Activated CD4-positive, alpha-beta T cell treated with anti-CD3 and anti-CD28 coated beads for 48 hours (primary cell): ENCODE measurements around the gene ZSCAN20.

ENCODE experiments used
- DNase-seq: peaks from one replicate; pipeline ENCODE4 v3.0.0-alpha.2; 2020

Gene ZSCAN20

DNA sequence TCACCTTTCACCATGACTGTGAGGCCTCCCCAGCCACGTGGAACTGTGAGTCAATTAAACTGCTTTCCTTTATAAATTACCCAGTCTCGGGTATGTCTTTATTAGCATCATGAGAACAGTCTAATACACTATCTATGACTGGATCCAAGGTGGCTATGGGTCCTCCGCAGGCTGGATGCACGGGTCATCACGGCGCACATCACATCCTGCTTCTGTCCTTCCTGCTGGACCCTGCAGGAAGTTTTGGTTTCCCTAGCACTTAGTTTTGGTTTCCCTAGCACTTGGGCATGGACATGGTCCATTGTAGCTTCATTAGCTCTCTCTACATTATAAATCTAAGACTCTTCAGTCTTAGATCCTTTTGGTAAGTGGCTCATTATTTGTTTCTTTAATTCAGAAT lies 27.3 kb upstream of the ZSCAN20 start:
- DNase-seq: no peak

DNA sequence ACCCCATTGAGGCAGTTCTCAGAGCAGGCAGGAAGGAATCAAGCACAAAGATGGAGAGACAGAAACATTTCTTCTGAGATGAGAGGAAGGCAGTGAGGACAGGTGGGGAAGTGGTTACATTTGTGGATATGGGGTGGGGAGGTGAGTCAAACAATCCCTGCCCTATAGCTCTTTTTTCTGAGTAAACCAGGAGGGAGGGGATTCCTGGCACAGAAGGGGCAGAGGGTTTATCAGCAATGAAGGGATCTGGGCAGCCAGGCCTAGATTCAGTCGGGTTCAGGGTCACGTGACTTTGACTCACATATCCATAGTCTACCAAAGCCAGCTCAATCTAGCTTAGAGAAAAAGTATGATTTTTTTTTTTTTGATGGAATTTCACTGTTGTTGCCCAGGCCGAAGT lies 25.9 kb upstream of the ZSCAN20 start:
- no peak for DNase-seq

DNA sequence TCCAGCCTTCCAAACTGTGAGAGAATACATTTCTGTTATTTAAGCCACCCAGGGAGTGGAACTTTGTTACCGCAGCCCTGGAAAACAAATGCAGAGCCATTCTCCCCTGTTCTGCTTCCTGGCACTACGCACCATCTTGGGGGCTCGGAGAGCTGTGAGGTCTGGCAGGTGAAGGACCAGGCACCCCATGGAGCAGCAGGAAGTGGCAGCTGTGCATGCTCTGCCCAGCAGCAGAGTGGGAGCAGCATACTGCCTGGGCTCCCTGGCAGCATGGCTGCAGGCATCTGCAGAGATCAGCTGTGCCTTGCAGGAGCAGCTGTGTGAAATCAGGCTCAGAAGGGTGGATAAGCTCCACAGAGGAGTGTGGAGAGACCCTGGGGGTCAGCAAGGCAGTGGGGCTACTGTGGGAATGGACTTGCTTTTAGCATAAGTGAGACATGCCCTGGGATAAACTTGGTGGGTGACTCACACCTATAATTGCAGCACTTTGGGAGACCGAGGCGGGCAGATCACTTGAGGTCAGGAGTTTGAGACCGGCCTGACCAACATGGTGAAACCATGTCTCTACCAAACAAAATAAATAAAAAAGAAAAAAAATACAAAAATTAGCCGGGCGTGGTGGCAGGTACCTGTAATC lies 17.7 kb upstream of the ZSCAN20 start:
- DNase-seq: no peak

DNA sequence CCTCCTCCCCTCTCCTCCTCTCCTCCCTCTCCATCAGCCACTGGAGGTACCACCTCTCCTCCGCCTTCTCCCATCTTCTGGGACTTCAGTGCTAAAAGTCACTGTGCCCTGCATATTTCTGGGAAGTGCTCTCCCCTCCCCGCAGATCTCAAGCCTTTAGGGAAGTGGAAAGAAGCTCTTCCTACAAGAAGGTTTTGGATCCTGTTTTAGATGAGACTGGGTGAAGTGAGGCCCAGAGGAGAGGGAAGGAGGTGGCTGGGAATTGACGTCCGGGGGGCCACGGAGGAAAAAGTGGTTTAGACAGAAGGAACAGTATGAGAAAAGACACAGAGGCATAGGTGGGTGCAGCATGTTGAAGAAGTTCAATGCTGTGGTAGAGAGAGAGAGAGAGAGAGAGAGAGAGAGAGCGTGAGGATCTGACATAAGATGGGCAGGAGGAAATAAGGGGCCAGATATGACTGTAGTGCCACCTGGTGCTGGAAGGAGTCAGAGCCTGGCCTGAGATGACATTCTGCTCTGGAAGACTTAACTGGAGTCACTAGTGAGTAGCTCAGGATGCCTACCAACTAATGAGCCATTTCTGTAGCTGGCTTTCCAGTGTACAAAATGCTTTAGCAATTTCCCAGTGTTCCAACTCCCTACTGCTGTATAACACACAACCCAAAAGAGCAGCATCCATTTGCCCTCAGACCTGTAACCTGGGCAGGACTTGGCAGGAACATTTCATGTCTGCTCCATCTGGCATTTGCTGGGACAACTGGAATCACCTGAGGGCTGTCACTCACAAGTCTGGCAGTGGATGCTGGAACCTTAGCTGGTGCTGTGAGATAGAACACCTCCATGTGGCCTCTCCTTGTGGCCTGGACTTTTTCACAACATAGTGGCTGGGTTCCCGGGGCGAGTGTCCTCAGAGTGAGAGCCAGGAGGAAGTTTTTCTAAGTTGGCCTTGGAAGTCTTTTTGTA lies 16.6 kb upstream of the ZSCAN20 start:
- DNase-seq: peak; percentile 48

DNA sequence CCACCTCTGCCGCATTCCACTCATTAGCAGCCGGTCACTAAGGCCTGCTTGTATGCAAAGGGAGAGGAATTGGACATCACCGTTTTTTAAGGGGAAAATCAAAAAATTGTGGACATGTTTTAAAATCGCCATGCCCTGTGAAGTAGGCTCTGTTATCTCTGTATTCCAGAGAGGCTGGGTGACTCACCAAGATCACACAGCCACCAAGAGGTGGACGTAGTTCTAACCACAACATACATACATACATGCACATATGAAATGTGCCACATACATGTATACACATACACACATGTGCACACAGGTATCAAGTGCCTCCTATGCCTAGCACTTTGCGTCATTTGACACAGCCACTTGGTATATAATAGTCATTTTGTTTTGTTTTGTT lies 16.0 kb upstream of the ZSCAN20 start:
- no peak for DNase-seq

DNA sequence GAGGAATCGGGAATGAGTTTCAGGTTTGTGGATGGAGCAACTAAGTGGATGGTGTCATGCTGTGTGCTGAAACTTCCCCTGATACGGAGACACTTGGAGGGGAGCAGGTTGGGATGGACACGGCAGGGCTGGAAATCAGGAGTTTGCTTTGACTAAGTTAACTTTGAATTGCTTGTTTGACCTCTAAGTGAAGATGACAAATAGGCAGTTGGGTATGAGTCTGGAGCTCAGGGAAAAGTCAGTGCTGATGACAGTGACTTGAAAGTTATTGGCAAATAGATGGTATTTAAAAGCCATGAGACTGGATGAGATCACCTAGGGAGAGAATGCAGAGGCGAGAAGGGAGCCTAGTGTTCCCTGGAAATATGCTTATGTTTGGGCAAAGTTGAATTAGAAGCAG lies 12.8 kb upstream of the ZSCAN20 start:
- DNase-seq: no peak

DNA sequence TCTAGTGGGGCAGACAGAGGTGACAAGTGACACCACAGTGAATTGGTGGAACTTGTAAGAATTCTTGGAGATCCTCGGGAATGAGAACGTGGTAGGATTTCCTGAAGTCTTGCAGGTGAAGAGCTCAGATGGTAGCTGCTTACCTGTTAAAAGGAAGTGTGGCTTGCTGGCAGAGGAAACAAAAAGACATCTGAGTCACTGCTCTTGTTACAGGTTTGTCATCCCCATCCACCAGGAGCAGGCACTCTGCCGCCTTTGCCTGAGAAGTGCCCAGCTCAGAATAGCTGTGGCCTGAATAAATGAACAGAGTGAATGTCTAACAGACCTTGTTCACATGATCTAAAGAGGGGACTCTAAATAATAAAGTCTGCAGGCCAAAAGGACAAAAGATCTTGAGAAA lies 12.3 kb upstream of the ZSCAN20 start:
- no peak for DNase-seq

DNA sequence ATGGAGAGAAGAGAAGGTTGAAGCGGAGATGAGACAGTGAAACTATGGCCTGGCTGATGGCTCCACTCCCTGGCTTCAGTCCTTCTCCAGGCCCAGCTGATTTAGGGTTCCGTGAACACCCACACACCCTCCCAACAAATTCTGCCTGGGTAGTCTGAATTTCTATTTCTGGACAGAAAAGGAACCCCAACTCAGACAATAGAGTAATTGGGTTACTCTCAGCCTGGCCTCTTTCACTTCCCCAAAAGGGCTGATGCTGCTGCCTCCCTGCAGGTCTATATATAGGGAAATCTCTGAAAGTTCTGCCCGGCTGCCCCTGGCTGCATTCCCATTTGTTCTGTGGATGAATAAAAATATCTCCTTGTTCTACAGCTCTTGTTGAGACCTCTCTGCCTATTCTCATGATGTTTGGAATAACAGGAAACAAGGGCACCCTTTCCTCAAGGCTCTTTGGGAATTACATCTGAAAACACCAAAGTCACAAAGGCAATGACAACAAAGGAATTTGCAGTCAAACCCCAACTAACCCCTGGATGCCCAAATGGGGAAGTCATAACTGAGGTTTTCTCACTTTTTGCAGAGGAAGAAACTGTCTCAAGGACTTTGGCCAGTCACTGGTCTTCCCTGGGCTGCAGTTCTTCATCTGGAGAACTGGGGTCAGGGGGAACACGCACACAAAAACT lies 11.4 kb upstream of the ZSCAN20 start:
- DNase-seq: no peak

DNA sequence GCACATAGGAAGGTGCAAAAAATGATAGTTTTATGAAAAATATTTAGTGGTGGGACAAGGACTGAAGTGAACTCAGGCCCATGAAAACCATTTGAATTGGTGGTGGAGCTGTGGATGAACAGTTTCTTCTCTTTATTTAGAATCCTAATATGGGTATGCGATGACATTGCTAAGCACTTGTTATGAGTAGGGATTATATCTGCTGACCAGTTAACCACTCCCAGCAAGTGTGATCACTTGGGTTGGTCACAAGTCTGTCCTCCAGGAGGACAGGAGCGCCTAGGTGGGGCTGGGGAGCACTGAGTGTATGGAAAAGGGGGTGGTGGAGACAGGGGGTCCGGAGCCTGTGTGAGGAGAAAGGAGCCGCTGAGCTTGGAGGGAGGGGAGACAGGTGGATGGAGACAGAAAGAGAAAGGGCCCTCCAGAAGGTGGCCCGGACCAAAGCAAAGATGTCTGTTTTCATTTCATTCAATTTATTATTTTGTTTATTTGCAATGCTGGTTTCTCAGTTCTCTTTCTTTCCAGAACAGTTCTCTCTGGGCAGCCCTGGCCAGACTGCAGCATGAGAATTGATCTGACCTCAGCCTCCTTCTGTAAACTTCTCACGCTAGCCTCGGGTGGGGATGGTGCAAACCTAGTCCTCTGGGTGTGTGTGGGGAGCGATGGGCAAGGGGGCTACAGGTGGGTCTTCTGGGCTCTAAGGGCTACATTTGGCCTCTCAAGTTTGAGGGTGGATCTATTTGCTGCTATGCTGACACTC lies 9.9 kb upstream of the ZSCAN20 start:
- no peak for DNase-seq

DNA sequence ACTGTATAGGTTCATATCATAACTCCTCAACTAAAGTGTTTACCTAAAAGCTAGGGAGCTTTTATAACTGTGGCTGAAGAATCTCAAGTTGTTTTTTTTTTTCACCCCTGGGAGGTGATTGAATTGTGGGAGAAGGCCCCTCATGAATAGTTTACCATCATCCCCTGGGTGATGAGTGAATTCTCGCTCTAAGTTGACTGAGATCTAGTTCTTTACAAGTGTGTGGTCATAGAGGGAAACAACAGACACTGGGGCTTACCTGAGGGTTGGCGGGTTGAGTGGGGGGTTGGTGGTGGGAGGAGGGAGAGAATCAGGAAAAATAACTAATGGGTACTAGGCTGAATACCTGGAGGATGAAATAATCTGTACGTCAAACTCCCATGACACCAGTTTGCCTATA lies 7.9 kb upstream of the ZSCAN20 start:
- no peak for DNase-seq

DNA sequence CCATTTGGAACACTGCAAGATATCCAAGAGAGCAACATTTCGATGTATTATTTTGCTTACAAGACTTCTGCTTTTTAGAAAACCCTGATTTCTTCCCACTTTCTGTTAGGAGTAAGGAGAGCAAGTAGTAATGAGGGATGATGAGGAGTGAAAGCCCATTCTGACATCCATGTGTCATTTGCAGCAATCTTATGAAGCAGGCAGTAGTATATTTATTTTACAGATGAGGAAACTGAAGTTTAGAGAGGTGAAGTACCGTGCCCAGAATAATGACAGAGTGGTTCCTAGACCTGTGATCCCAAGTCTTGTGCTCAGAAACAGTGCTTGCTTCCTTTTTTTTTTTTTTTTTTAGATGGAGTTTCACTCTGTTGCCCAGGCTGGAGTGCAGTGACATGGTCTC lies 7.1 kb upstream of the ZSCAN20 start:
- no peak for DNase-seq

DNA sequence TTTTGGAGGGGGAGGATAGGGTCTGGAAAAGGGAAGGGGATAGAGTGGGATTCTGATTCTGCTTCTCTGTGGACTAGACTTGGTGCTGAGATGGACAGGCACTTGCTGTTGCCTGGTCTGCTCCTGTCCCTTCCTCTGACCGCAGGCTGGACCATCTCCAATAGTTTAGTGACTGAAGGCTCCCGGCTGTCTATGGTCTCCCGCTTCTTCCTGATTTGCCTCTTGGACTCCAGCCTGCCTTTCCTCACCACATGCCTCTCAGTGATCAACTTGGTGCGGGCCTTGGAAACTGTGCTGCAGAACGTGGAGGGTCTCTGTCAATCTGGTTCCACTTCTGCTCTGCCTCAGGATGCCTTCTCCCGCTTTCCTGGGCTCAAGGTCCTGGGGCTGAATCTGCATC lies 6.3 kb upstream of the ZSCAN20 start:
- DNase-seq: no peak

DNA sequence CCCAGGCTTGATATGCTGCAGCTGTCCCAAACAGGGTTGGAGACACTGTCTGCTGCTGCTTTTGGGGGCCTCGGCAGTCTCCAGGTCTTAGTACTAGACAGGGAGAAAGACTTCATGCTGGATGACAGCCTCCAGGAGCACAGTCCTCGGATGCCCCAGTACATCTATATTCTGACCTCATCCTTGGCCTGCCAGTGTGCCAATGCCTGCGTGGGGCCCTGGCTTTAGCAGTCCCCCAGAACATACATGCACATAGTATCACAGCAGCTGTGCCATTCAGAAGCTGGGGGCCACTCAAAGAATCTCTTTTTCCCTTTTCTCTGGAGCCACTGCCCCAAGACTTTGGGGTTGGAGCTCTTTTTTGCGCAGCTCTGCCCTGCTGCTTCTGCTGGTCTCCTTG lies 4.4 kb upstream of the ZSCAN20 start:
- no peak for DNase-seq

DNA sequence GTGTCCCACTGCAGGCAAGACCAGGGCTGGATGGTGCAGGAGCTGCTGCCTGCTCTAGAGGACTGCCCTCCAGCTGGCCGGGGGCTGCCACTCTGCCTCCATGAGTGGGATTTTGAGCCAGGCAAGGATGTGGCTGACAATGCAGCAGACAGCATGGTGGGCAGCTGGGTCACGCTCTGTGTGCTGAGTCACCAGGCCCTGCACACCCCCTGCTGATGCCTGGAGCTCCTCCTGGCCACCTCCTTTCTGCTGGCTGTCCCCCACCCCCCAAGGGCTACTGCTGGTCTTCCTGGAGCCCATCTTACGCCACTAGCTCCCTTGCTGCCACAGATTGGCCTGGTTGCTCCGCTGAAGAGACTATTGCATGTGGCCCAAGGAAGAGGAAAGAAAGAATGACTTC lies 3.9 kb upstream of the ZSCAN20 start:
- no peak for DNase-seq

DNA sequence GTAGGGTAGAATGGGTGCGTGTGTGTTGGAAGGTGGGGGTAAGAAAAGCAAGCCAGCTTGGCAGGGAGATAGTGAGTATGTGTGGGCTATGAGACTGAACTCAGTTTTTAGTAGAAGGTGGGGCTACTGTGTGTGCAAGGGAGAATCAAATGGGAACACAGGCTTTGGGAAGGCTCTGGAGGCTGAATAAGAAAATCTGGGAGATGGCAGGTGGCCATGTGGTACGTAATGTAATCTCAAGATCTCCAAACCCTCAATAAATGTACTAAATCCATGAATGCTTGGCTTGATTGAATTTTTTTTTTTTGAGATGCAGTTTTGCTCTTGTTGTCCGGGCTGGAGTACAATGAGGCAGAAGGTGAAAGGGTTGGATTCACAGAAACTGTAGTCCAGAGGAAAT lies 3.5 kb upstream of the ZSCAN20 start:
- no peak for DNase-seq

DNA sequence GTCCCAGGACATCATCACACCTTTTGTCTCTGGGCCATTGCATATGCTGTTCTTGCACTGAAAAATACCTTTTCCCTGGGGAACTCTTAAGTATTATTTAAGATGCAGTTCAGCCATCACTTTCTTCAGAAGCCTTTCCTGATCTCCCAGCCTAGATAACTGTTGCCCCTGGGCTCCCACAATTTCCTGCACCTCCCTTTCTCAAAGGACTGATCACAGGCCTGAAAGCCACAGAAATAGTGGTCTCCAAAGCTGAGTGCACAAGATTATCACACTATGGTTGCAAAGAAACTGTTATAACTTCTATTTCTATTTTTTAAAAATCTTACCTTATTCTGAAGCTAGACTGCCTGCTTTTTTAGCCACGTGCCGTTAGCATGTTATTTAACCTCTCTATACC lies 2.8 kb upstream of the ZSCAN20 start:
- no peak for DNase-seq

DNA sequence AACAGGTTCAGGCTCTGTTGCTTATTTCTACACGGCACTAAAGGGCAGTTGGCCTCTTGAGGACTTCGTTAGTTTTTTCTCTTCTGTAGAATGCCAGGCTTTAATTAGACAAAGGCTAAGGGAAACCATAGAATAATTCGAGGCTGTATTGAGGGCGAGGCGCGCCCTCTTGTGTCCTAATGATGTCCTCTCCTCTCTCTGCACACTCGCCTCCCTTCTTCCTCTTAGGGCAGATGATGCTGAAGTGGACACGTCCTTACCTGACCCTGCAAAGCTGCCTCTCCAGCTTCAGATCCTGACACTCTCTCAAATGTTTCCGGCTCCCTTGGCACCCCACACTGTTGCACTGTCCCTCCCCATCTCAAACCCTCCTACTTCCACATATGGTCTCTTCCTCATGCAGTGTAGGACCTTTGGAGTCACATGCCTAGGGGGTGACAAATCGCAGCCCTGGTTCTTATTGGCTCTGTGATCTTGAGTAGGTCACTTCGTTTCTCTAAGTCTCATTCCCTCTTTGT lies 1.9 kb upstream of the ZSCAN20 start:
- peak; percentile 75 for DNase-seq

DNA sequence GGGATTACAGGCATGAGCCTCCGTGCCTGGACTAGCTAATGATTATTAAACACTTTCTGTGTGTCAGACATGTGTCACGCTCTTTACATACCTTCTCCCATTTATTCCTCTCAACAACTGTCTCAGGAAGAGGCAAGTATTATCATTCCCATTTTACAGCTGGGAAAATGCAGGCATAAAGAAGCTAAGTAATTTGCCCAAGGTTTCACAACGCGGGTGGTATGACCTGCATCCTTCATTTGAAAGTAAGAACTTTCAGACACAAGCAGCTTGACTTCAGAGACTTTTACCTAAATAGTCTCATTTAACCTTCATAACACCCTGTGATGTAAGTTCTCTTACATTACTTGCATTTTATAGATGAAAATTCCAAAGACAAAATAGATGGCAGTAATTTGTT lies 1.0 kb upstream of the ZSCAN20 start:
- DNase-seq: no peak

DNA sequence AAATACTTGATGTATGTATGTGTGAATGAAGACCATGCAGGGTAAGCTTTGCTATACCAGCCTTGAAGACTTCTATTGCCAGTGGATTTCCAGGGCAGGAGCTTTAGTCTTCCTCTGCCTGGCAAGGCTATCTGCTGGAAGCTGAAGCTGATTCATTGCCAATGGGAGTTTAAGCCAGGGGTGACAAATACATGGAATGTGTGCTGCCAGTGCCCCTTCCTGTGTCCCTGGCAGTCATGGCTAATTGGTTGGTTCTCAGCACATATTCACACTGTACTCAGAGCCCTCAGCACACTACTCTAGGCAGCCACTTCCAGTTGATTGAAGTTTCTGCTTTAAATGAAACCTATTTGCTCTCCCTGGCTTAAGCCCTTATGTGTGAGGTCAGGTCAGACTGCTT lies 1.5 kb downstream of the ZSCAN20 start:
- no peak for DNase-seq

DNA sequence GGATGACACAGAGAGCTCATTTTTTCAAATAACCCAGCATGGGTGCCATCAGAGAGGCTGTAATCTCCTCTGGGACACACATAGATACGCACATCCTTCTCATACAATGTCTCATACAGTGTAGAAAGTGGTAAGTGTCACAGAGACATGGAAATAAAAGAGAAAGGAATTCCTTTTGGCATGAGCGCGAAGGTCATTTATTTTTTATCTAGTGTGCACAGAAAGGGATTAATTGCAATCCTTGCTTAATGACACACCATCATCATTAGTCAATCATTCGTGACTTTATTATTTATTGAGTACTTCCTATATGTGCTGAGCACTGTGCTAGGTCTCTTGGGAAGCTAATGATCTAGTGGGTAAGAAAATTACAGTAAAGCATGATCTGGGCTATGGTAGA lies 5.0 kb downstream of the ZSCAN20 start:
- no peak for DNase-seq

DNA sequence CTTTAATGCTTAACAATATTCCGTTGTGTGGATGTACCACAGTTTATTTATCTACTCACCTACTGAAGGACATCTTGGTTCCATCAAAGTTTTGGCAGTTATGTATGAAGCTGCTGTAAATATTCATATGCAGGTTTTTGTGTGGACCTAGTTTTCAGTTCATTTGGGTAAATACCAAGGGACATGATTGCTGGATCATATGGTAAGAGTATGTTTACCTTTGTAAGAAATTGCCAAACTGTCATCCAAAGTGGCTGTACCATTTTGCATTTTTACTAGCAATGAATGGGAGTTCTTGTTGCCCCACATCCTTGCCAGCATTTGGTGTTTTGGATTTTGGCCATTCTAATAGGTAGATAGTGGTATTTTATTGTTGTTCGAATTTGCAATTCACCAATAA lies 10.0 kb downstream of the ZSCAN20 start:
- DNase-seq: no peak

DNA sequence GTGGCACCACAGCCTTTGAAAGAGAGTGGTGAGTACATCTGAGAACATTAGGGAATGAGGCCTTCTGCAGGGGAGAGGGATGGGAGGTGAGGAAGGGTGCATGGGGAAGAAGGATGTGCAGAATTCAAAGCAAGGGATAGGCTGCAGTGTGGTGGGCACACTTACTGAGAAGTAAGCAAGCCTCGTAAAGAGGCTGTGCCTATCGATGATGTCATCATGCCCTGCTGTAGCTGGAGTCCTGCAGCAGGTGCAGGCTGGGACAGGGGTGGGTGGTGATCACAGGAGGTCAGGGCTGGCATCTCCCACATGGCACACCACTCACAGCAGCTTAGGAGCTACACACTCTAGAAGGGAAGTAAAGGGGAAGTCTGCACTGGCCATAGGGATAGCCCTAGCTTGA lies 16.2 kb downstream of the ZSCAN20 start:
- no peak for DNase-seq

DNA sequence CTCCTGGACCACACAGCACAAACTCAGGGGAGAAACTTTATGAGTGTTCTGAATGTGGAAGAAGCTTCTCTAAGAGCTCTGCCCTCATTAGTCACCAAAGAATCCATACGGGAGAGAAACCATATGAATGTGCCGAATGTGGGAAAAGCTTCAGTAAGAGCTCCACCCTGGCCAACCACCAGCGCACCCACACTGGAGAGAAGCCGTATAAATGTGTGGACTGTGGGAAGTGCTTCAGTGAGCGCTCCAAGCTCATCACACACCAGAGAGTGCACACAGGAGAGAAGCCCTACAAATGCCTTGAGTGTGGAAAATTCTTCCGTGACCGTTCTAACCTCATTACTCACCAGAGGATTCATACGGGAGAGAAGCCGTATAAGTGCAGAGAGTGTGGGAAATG lies 22.5 kb downstream of the ZSCAN20 start:
- no peak for DNase-seq
